Putamen (tissue), 1 donor: ENCODE results near the gene KCND3.

ENCODE experiments used
- DNase-seq: peaks from one replicate; pipeline ENCODE4 v3.0.0-alpha.2; 2016; ENCODE audit warnings: low spot score

Gene KCND3

GRCh38 chr1:111848852-111849545 lies 140.5 kb downstream of the KCND3 start:
- peak; percentile 42 for DNase-seq

- DNase-seq = no peak
These were observed 142.0 kb downstream of the KCND3 start for GRCh38 chr1:111847466-111847865.

- no peak for DNase-seq
These were observed 142.6 kb downstream of the KCND3 start for GRCh38 chr1:111846842-111847241.

- DNase-seq = peak; percentile 58
These were observed 146.3 kb downstream of the KCND3 start for GRCh38 chr1:111843177-111843576.

GRCh38 chr1:111842411-111842810 lies 147.1 kb downstream of the KCND3 start:
- DNase-seq = no peak

DNA sequence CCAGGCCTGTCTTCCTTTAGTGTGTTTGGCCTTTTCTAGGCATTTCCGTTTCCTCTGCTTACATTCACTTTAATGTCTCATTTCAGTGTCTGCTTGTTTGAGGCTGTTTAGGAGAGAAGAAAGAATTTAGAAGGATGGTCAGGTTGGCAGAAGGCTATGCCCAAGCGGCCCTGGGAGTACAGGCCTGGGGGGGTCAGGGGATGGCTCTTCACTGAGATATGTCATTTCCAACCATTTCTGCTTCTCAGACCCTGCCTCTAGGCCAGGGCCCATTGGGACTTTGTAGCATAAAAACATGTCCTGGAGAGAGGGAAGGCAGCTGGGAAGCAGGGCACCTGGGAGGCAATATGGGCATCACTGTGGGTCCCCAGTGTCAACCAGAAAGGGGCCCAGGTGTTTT lies 147.7 kb downstream of the KCND3 start:
- no peak for DNase-seq

DNA sequence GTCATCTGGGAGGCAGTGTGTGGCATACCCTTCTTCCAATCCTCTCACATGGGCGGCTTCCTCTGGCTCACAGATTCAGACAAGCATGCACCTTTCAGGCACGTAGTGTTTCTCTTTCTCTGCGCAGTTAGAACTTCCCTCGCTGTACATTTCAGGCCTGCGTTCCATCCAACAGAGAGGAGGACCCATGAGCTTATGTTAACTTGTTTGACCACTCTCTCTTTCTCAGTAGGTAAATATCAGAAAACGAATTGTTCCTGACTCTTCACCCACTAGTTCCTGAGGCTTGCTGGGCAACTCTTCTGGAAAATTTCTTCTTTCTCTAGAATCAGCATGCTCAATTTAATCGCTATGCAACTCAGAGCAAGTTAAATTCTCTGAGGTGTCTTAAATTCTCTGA lies 148.3 kb downstream of the KCND3 start:
- DNase-seq = no peak

DNA sequence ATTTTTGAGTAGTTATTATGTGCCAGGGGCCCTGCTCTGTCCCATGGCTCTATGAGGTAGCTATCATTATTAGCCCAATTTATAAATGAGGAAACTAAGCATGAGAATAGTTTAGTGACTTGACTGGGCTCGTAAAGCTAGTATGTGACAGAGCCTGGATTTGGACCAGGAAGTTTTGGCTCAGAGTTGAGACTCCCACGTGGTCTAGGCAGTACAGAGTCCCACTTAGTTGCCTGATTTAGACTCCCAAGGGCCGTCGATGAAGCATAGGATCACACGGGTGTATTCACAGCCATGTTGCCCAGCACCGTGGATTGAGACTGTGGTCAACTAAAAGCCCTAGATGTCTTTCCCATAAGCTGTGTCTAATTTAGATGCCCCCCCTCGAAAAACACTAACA lies 152.1 kb downstream of the KCND3 start:
- no peak for DNase-seq

DNA sequence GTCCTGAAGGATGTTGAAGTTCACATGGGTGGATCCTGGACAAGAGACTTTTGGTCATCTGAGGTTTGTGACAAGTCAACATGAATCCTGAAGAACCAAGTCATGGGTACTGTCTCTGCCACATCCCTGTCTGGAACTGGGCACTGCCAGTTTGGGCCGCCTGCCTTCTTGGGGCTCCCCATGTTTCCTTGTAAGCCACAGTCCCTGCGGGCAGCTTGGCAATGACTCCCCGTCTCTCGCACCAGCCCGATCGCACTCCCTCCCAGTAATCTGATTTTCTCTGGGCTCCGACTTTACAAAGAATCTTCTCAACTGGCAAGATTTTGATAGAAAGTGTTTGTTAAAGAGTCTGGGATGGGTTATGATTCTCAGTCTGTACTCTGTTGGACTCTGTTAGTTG lies 153.4 kb downstream of the KCND3 start:
- DNase-seq = no peak

- DNase-seq = no peak
These were observed 154.0 kb downstream of the KCND3 start for GRCh38 chr1:111835514-111835913.

DNA sequence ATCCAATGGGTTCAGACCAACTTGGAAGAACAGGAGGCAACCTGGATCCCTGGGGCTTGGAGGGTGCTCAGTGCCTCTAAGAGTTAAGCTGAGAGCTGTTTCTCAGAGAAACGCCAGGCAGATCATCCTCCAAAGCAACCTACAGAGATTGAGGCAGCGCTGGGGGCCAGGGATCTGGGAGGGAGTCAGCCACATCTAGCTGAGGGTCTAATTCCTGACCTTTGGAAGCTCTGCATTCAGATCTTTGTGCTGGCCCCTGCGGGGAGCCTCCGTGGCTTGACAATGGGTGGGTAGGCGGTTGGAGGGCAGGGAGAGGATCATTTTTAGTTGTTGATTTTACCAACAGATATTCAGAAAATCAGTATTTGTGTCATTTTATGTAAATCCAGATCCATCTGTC lies 154.5 kb downstream of the KCND3 start:
- no peak for DNase-seq

GRCh38 chr1:111833334-111833733 lies 156.1 kb downstream of the KCND3 start:
- DNase-seq = no peak

DNA sequence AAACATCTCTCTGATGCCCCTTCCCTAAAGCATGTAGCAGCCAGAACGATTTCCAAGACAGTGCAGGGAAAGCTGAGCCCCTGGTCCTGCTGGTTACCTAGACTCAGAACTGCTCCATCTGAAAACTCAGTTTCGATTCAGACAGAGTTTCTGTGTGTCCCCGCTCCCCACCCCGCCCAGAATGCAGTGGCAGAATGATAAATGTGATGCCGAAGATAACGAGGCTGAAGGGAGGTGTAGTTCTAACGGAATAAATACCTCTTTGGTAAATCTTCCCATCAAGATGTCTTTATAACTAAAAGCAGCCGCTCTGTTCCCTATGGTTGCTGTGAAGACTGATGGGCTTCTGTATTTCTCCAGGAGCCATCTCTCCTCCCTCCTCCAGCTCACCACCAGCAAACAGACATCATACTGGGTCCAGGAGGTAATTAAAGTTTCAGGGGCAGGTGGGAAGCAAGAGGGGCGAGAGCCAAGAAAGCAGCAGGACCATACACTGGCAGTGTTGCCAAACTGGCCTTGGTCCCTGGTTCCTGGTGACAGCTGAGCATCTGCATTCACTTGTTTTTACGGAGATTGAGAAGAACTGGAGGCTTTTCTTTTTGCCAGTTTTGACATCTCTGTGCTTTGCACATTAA lies 156.8 kb downstream of the KCND3 start:
- DNase-seq = no peak

DNA sequence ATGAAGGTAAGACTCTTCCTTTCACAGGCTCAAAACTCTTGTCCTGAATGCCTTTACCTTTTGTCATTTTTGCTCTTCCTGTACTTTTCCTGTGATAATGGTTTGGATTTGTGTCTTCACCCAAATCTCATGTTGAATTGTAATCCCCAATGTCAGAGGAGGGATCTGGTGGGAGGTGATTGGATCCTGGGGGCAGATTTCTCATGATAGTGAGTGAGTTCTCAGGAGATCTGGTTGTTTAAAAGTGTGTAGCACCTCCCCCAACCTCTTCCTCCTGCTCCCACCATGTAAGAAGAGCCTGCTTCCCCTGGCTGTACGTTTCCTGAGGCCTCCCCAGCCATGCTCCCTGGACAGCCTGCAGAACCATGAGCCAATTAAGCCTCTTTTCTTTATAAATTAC lies 158.3 kb downstream of the KCND3 start:
- peak; percentile 31 for DNase-seq

DNA sequence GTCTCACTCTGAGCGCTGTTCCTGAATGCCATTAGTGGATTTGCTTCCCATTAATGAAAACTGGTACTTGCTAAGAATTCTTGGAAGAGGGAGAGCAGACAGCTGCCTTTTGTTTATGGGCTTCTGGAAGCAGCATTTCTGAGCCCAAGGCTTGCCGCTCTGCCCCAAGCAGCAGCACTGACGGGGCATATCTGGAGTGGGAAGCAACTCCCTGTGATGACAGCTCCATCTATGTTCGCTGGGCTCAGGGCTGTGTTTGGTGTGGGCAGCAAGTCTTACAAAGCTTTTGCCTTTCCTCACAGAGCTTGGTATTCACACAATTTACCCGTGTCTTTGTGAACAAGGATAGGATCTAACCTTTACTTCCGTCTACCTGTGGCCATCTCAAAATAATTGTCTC lies 161.5 kb downstream of the KCND3 start:
- no peak for DNase-seq

- no peak for DNase-seq
These were observed 163.2 kb downstream of the KCND3 start for GRCh38 chr1:111826278-111826677.

GRCh38 chr1:111825217-111825616 lies 164.3 kb downstream of the KCND3 start:
- no peak for DNase-seq

DNA sequence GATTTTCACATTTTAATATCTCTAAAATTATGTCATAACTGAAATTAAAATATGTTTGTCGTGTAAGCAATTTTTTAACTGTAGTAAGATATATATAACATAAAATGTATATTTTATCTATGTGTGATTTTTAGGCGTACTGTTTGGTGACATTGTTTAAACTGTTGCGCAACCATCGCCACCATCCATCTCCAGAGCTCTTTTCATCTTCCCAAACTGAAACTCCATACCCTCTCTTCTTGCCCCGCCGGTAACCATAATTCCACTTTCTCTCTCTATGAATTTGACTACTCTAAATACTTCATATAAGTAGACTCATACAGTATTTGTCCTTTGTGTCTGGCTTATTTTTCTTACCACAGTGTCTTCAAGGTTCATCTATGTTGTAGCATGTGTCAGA lies 167.3 kb downstream of the KCND3 start:
- no peak for DNase-seq

GRCh38 chr1:111821121-111821745 lies 168.2 kb downstream of the KCND3 start:
- no peak for DNase-seq

DNA sequence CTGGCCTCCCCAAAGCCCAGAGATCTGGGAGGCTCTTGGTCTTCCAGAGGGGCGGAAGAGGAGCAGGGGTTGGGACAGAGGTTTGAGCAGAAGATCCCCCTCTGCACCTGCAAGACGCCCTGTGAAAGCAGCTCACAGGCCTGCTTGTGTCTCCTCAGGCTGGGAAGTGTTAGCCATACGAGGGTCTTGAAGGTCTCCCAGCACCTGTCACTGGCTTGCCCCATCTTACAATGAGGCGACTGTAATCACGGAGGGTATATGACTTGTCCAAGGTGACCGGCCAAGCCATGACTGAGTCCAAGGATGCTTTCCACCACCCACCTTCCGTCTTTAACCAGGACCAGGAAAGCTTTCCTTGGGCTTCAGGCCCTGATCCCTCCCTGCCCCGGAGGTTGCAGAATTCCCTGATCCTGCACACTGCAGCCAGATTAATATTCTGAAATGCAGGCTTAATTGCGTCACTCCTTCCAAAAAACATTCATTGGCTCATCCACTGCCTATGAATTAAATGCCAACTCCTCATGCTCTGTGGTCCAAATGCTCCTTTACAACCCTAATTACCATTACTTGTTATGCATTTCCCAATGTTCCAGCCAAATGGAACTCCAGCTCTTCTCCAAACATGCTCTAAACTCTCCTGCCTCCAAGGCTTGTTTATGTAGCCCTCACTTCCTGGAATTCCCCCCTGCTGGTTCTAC lies 169.8 kb downstream of the KCND3 start:
- peak; percentile 10 for DNase-seq

DNA sequence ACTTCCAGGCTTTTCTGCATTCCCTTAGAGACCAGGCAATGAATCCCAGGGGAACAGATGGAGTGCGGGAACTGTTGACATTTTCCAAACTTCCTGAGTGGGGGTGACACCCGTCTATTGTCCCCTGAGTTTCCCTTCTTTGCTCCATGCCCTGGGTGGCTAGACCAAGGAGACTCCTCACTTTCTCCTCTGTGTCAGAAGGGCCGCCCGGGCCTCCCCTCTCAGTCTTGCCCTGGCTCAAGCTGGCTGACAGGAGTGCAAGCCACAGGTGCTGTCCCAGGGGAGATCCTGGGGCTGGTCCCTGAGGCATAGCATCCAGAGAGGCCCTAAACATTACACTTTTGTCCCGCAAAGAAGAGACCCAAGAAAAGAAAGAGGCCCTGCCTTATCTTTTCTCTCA lies 170.9 kb downstream of the KCND3 start:
- no peak for DNase-seq

DNA sequence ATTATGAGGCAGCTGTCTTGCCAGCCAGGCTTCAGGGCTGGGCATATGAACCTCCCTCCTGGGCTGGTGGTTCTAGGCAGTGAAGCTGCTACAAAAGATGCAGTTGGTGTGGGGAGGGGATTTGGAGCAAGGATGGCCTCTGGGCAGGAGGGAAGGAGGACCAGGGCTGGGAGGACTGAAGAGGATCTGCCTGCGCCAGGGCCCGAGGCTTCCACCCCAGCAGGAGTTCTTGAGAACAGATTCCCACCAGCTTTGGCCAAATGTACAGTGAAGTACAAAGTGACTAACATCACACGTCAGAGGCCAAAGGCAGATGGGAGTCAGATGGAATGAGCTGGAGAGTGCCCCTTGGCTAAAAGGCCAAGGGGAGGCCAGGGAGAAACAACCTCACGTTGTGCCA lies 171.4 kb downstream of the KCND3 start:
- no peak for DNase-seq

DNA sequence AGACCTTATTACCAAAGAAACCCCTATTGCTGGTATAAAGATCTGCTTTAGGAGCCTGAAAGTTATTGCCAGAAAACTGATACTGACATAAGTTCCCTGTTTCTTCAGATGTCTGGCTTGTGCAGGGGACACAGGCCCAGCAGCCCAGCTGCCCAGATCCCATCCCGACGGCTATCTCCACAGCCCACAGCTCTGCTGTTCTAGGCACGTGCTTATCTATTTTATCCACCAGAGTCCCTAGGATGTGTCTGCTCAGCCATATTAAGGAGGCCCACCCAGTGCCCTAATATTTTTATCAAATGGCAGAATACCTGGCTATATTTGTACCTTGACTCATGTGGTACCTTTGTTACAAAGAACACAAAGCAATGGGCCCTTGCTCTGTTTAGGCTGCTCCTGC lies 174.8 kb downstream of the KCND3 start:
- no peak for DNase-seq
